Measurements from ENCODE around the gene FOXG1. TPM values are rescaled to one million over a fixed set of nuclear protein-coding genes. Genes with fewer than 3 reads are reported as not detected.

FOXG1 gene
- not detected for polyA plus RNA-seq (2013, experiment 1 of 2)
- polyA plus RNA-seq (2013, experiment 2 of 2), result not detected

- peaks cover 0 to 4% of the 10 kb centered on the region in 2 experiments for H3K36me3 ChIP-seq (ENCODE audit: control insufficient read depth in 1 of 2, insufficient read depth in 2 of 2, low read depth in 1 of 2, low read length in 2 of 2)
- H3K4ac ChIP-seq (ENCODE audit: low read depth in 1 of 2, low read length in 2 of 2), result no peak within 1 kb of the TSS
- no peak within 1 kb of the TSS for H3K18ac ChIP-seq (ENCODE audit: low read depth in 1 of 2, low read length in 2 of 2)
- H3K23ac ChIP-seq (ENCODE audit: low read length in 2 of 2), result no peak within 1 kb of the TSS
- H2BK12ac ChIP-seq (ENCODE audit: low read length in 2 of 2), result no peak within 1 kb of the TSS
- no peaks in the 10 kb centered on the region for H3K79me1 ChIP-seq (replicated peaks; ENCODE audit: low read length, poor library complexity, severe bottlenecking)
- H2BK120ac ChIP-seq (ENCODE audit: low read depth, low read length), result no peak within 1 kb of the TSS
- no peak within 1 kb of the TSS for H2BK15ac ChIP-seq (ENCODE audit: low read depth, poor library complexity, severe bottlenecking)
- no peak within 1 kb of the TSS for H3K14ac ChIP-seq (ENCODE audit: low read length in 2 of 2)
- H3K4me3 ChIP-seq (ENCODE audit: insufficient read depth in 1 of 2, low read depth in 1 of 2, low read length in 2 of 2), result peak within 1 kb of the TSS; percentile 51 to 66
- no peak within 1 kb of the TSS for H4K91ac ChIP-seq (ENCODE audit: low read length)
- H3K9me3 ChIP-seq (ENCODE audit: control insufficient read depth, low read length), result no peaks in the 10 kb centered on the region
- H3K4me2 ChIP-seq (ENCODE audit: low read length, poor library complexity, severe bottlenecking), result peak within 1 kb of the TSS; percentile 82
- H2AFZ ChIP-seq (ENCODE audit: low read depth, low read length), result no peak within 1 kb of the TSS
- H2AK5ac ChIP-seq (ENCODE audit: low read length, severe bottlenecking), result no peak within 1 kb of the TSS
- no peak within 1 kb of the TSS for H3K9ac ChIP-seq (ENCODE audit: low read length)
- WGBS, result under 1% methylated on average over 16 of the region's 58 CpGs
- H3K4me1 ChIP-seq (ENCODE audit: control insufficient read depth, insufficient read depth, low read depth, low read length), result peaks cover 17% of the 10 kb centered on the region
- no peak within 1 kb of the TSS for H4K8ac ChIP-seq (ENCODE audit: low read length)
- no peak for DNase-seq
- no peak within 1 kb of the TSS for H2BK5ac ChIP-seq (ENCODE audit: low read depth, low read length, poor library complexity, severe bottlenecking)
- peaks cover 62 to 86% of the 10 kb centered on the region in 2 experiments for H3K27me3 ChIP-seq (ENCODE audit: control insufficient read depth in 1 of 2, insufficient read depth in 1 of 2, low read length in 2 of 2)
- H3K27ac ChIP-seq (ENCODE audit: low read length, poor library complexity, severe bottlenecking), result no peak within 1 kb of the TSS
Measured at GRCh38 chr14:28766469-28766955, at the start of gene FOXG1. Gene FOXG1, plus strand, starts transcription at chr14:28766787. Its CDS starts 493 bp downstream, at chr14:28767280.

- H3K79me1 ChIP-seq (replicated peaks; ENCODE audit: low read length, poor library complexity, severe bottlenecking), result no peaks in the 10 kb centered on the region
- no peak overlapping the region for H3K27ac ChIP-seq (ENCODE audit: low read length, poor library complexity, severe bottlenecking)
- H3K4me2 ChIP-seq (ENCODE audit: low read length, poor library complexity, severe bottlenecking), result no peak overlapping the region
- H3K36me3 ChIP-seq (ENCODE audit: control insufficient read depth in 1 of 2, insufficient read depth in 2 of 2, low read depth in 1 of 2, low read length in 2 of 2), result no peaks in the 10 kb centered on the region
- no peak overlapping the region for H2BK15ac ChIP-seq (ENCODE audit: low read depth, poor library complexity, severe bottlenecking)
- H2AK5ac ChIP-seq (ENCODE audit: low read length, severe bottlenecking), result no peak overlapping the region
- H2AFZ ChIP-seq (ENCODE audit: low read depth, low read length), result no peak overlapping the region
- DNase-seq, result no peak
- H2BK120ac ChIP-seq (ENCODE audit: low read depth, low read length), result no peak overlapping the region
- no peaks in the 10 kb centered on the region for H3K27me3 ChIP-seq (ENCODE audit: control insufficient read depth in 1 of 2, insufficient read depth in 1 of 2, low read length in 2 of 2)
- H3K4ac ChIP-seq (ENCODE audit: low read depth in 1 of 2, low read length in 2 of 2), result no peak overlapping the region
- no peak overlapping the region for H3K9ac ChIP-seq (ENCODE audit: low read length)
- H4K91ac ChIP-seq (ENCODE audit: low read length), result no peak overlapping the region
- H3K14ac ChIP-seq (ENCODE audit: low read length in 2 of 2), result no peak overlapping the region
- no peak overlapping the region for H2BK5ac ChIP-seq (ENCODE audit: low read depth, low read length, poor library complexity, severe bottlenecking)
- H3K4me1 ChIP-seq (ENCODE audit: control insufficient read depth, insufficient read depth, low read depth, low read length), result no peaks in the 10 kb centered on the region
- no peak overlapping the region for H2BK12ac ChIP-seq (ENCODE audit: low read length in 2 of 2)
- no peak overlapping the region for H4K8ac ChIP-seq (ENCODE audit: low read length)
- H3K18ac ChIP-seq (ENCODE audit: low read depth in 1 of 2, low read length in 2 of 2), result no peak overlapping the region
- H3K9me3 ChIP-seq (ENCODE audit: control insufficient read depth, low read length), result peaks cover 3% of the 10 kb centered on the region
- 58% methylated on average over 4 of the region's 5 CpGs for WGBS
- no peak overlapping the region for H3K4me3 ChIP-seq (ENCODE audit: insufficient read depth in 1 of 2, low read depth in 1 of 2, low read length in 2 of 2)
- no peak overlapping the region for H3K23ac ChIP-seq (ENCODE audit: low read length in 2 of 2)
Measured at GRCh38 chr14:28719130-28719529, 47.5 kb upstream of the FOXG1 start.

GRCh38 chr14:28731358-28731757 lies 35.2 kb upstream of the FOXG1 start:
- no peak overlapping the region for H2BK5ac ChIP-seq (ENCODE audit: low read depth, low read length, poor library complexity, severe bottlenecking)
- H3K14ac ChIP-seq (ENCODE audit: low read length in 2 of 2), result no peak overlapping the region
- peaks cover 0 to 10% of the 10 kb centered on the region in 2 experiments for H3K27me3 ChIP-seq (ENCODE audit: control insufficient read depth in 1 of 2, insufficient read depth in 1 of 2, low read length in 2 of 2)
- H2BK12ac ChIP-seq (ENCODE audit: low read length in 2 of 2), result no peak overlapping the region
- H3K4me3 ChIP-seq (ENCODE audit: insufficient read depth in 1 of 2, low read depth in 1 of 2, low read length in 2 of 2), result no peak overlapping the region
- no peak overlapping the region for H4K91ac ChIP-seq (ENCODE audit: low read length)
- no peak overlapping the region for H3K9ac ChIP-seq (ENCODE audit: low read length)
- no peak overlapping the region for H2BK120ac ChIP-seq (ENCODE audit: low read depth, low read length)
- H3K9me3 ChIP-seq (ENCODE audit: control insufficient read depth, low read length), result no peaks in the 10 kb centered on the region
- no CpG with 5 or more reads among the region's 2 CpGs for WGBS
- no peak overlapping the region for H3K4me2 ChIP-seq (ENCODE audit: low read length, poor library complexity, severe bottlenecking)
- H2AFZ ChIP-seq (ENCODE audit: low read depth, low read length), result no peak overlapping the region
- no peak overlapping the region for H3K27ac ChIP-seq (ENCODE audit: low read length, poor library complexity, severe bottlenecking)
- no peak overlapping the region for H3K18ac ChIP-seq (ENCODE audit: low read depth in 1 of 2, low read length in 2 of 2)
- H2AK5ac ChIP-seq (ENCODE audit: low read length, severe bottlenecking), result no peak overlapping the region
- H3K23ac ChIP-seq (ENCODE audit: low read length in 2 of 2), result no peak overlapping the region
- no peak overlapping the region for H3K4ac ChIP-seq (ENCODE audit: low read depth in 1 of 2, low read length in 2 of 2)
- no peak overlapping the region for H4K8ac ChIP-seq (ENCODE audit: low read length)
- no peaks in the 10 kb centered on the region for H3K36me3 ChIP-seq (ENCODE audit: control insufficient read depth in 1 of 2, insufficient read depth in 2 of 2, low read depth in 1 of 2, low read length in 2 of 2)
- no peaks in the 10 kb centered on the region for H3K4me1 ChIP-seq (ENCODE audit: control insufficient read depth, insufficient read depth, low read depth, low read length)
- no peak overlapping the region for H2BK15ac ChIP-seq (ENCODE audit: low read depth, poor library complexity, severe bottlenecking)
- DNase-seq, result no peak
- H3K79me1 ChIP-seq (replicated peaks; ENCODE audit: low read length, poor library complexity, severe bottlenecking), result no peaks in the 10 kb centered on the region

GRCh38 chr14:28742171-28742846 lies 24.3 kb upstream of the FOXG1 start:
- Histone ChIP-seq H2AFZ (ENCODE audit: low read depth, low read length) (no peak overlapping the region), H3K4ac (ENCODE audit: low read depth in 1 of 2, low read length in 2 of 2) (no peak overlapping the region), H3K4me2 (ENCODE audit: low read length, poor library complexity, severe bottlenecking) (no peak overlapping the region), H3K9ac (ENCODE audit: low read length) (no peak overlapping the region), H3K9me3 (ENCODE audit: control insufficient read depth, low read length) (peaks cover 9% of the 10 kb centered on the region), H3K27me3 (ENCODE audit: control insufficient read depth in 1 of 2, insufficient read depth in 1 of 2, low read length in 2 of 2) (peaks cover 0 to 5% of the 10 kb centered on the region in 2 experiments), H2AK5ac (ENCODE audit: low read length, severe bottlenecking) (no peak overlapping the region), H3K36me3 (ENCODE audit: control insufficient read depth in 1 of 2, insufficient read depth in 2 of 2, low read depth in 1 of 2, low read length in 2 of 2) (no peaks in the 10 kb centered on the region), H3K23ac (ENCODE audit: low read length in 2 of 2) (no peak overlapping the region), H3K18ac (ENCODE audit: low read depth in 1 of 2, low read length in 2 of 2) (no peak overlapping the region), H3K4me1 (ENCODE audit: control insufficient read depth, insufficient read depth, low read depth, low read length) (no peaks in the 10 kb centered on the region), H2BK120ac (ENCODE audit: low read depth, low read length) (no peak overlapping the region), H2BK5ac (ENCODE audit: low read depth, low read length, poor library complexity, severe bottlenecking) (no peak overlapping the region), H4K8ac (ENCODE audit: low read length) (no peak overlapping the region), H3K14ac (ENCODE audit: low read length in 2 of 2) (no peak overlapping the region), H4K91ac (ENCODE audit: low read length) (no peak overlapping the region), H3K79me1 (replicated peaks; ENCODE audit: low read length, poor library complexity, severe bottlenecking) (no peaks in the 10 kb centered on the region), H2BK12ac (ENCODE audit: low read length in 2 of 2) (no peak overlapping the region), H3K27ac (ENCODE audit: low read length, poor library complexity, severe bottlenecking) (no peak overlapping the region), H3K4me3 (ENCODE audit: insufficient read depth in 1 of 2, low read depth in 1 of 2, low read length in 2 of 2) (no peak overlapping the region), H2BK15ac (ENCODE audit: low read depth, poor library complexity, severe bottlenecking) (no peak overlapping the region)
- 94% methylated on average over 2 of the region's 3 CpGs for WGBS
- no peak for DNase-seq
